HG02981 (cell line): Measurements from ENCODE around the gene RBCK1.

Experiments
- ATAC-seq: cut with Tn5 transposase; IDR thresholded peaks from one replicate; pipeline ENCODE4 v1.9.1; 2021; ENCODE audit warnings: mild to moderate bottlenecking, moderate library complexity; ENCODE audit not compliant: unreplicated experiment

RBCK1 gene

DNA sequence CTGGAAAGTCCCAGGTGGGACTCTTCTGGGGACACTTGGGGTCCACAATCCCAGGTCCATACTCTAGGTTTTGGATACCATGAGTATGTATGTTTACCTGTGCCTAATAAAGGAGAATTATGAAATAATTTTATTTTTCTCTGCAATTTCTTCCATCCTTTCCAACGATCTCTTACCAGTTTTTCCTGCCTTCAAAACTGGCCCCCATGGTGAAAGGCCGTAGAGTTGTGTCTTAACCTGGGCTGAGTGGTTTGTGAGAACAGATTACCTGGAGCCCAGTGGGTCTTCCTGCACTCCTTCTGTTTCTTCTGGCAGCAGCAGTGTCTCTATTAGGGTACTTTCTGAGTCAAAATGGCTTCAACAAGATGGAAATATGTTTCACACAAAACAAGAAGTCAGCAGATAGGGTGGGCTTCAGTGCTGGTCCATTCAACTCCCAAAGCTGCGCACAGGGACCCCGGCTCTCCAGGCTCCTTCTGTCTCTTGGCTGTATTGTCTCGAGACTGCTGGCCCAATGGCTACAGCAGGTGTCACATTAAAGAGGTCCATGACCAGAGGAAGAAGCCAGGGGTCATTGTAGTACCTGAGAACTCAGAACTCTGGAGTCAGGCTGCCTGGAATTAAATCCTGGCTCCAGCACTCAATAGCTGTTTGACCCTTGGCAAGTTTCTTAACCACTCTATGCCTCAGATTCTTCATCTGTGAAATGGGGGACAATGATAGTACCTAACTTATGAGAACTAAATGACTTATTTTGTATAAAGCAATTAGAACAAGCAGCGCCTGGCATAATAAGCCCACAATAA, 10.5 kb upstream of the RBCK1 start:
- no peak for ATAC-seq

DNA sequence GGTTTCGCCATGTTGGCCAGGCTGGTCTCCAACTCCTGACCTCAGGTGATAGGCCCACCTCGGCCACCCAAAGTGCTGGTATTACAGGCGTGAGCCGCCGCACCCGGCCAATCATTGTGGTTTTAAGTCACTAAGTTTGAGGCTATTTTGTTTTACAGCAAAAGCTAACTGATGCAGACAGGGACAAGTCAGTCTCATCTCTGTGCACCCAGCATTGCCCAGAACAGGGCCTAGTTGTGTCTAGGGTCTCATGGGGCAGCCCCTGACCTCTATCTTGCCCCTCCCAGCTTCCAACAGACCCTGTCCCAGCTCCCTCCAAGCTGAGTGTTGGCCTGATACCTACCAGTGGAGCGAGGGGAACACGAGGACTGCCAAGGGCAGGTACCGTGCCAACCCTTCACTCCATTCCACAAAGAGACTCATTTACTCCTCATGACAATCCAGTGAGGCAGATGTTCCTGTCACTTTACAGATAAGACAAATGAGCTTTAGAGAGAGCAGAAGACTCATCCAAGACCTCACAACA, 8.9 kb upstream of the RBCK1 start:
- ATAC-seq: no peak

DNA sequence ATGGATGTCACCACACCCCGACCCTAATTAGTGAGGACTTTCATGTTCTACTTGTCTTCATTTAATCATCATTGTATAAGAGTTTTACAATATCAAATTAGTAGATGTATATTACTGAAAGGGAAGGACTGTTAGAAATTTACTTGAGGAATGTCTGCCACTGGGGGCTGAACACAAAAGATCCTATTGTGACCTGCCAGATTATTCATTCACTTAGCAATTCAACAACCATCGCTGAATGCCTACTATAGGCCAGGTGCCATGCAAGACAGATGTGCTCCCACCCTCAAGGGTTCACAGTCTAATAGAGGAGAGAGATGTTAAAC, 8.0 kb upstream of the RBCK1 start:
- no peak for ATAC-seq

DNA sequence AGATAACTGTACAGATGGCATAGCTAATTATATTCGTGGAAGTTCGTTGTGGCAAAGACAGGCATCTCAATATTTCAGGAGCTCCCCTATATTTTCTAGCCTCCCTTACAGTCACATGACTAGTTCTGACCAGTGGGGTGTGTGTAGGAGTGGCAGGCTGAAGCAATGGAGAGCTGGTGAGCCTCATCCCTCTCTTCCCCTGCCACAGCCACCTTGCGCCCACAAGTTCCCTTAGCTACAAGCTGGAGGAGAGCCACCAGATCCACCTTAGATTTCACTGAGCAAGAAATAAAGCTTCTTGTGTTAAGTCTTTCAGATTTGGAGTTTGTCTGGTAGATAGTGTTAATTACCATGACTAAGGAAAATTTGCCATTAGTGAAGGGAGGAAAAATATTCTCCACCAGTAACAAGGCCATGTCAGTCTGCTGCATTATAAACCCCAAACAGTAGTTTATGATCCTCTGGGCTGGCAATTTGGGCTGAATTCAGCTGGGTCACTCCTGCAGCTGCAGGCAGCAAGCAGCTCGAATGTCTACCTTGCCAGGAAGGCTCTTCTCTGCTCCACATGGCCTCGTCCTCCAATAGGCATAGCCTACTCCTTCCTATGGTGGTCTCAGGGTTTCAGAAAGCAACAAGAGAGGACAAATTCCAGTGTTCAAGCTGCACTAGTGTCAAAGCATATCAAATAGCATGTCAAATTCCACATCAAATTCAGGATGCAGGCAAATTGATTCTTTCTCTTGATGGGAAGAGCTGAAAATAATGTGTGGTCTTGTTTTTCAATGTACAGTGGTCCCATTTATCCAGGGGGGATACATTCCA, 7.4 kb upstream of the RBCK1 start:
- ATAC-seq: no peak

DNA sequence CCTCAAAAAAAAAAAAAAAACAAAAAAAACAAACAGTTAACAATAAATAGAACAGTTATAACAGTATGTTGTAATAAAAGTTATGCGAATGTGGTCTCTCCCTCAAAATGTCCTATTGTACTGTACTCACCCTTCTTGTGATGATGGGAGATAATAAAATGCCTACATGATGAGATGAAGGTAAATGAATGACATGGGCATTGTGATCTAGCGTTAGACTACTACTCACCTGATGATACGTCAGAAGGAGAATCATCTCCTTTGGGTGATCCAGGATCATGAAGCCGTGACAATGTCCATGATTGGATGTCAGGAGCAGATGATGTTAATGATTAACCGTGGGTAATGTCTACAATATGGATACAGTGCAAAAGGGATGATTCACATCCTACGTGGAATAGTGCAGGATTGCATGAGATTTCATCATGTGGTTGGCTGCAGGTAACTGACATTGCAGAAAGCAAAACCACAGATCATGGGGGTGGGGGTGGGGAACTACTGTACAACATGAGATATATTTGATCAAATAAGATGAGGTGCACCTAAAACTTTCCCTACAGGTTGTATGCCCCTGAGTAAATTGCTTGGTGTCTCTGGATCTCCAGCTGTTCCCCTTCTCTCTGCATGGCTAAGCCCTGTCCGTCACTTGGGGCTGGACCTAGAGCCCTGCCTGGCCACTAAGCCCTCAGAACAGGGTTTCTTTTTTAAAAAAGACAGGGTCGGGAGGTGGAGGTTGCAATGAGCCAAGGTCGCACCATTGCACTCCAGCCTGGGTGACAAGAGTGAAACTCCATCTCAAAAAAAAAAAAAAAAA, 6.2 kb upstream of the RBCK1 start:
- ATAC-seq: no peak

DNA sequence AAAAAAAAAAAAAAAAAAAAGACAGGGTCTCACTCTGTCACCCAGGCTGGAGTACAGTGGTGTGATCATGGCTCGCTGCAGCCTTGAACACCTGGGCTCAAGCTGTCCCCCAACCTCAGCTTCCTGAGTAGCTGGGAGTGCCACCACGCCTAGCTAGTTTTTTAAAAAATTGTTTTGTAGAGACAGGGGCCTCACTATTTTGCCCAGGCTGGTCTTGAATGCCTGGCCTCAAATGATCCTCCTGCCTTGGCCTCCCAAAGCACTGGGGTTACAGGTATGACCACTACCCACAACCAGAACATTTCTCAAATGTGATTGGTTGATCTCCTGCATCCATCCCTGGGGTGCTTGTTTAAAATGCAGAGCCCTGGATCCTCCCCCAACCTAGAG, 5.6 kb upstream of the RBCK1 start:
- ATAC-seq: no peak

DNA sequence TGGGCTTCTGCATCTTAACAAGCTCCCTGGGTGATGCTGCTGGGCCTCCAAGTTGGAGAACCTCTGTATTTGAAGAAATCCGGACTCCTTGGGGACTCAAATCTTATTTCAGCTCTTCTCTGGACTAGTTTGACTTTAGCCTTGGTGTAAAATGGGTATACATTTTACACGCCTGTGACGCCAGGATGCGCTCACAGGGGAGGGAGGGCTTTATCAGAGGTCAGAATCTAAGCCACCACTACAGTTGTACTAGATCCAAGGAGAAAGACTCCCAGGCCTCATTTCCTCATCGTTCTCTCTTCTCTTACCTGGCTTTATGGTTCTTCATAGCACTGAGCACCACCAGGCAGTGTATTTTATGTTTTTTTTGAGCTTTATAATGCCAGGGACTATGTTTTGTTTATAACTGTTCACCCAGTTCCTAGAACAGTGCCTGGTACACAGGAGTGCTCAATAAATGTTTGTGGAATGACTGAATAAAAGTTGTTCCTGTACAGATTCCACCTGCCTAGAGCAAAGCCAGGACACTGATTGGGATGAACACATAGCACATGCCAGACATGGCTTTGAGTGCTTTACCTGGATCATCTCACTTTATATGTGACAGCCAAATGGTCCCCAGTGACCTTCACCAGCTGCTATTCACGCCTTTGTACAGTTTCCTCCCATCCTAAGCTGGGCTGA, 5.1 kb upstream of the RBCK1 start:
- no peak for ATAC-seq

DNA sequence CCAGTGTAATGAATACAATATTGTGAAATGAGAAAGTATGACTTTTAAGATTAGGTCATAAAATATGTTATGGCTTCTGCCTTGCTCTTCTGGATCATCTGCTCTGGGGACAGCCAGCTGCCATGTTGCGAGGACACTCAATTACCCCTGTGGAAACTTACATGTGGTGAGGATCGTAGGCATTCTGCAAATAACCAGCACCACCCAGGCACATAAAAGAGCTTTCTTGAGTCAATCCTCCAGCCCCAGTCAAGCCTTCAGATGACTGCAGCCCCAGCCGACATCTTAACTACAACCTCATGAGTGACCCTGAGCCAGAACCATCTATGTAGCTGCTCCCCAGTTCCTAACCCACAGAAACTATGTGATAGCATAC, 4.5 kb upstream of the RBCK1 start:
- ATAC-seq: no peak

DNA sequence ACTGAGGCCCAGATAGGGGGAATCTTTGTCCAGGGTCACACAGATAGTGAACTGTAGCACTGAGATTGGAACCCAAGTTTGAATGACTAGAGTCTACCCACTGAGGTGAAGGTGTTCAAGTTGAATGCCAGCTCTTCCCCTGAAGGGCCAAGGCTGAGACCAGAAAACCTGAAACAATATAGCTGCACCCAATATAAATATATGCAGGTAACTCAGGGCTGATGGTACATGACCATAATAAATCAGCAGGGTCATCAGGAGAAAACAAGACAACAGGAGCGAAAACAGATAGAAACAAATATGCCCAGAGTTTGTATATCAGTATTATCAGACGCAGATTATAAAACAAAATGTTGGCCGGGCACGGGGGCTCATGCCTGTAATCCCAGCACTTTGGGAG, 4.0 kb upstream of the RBCK1 start:
- ATAC-seq: no peak

DNA sequence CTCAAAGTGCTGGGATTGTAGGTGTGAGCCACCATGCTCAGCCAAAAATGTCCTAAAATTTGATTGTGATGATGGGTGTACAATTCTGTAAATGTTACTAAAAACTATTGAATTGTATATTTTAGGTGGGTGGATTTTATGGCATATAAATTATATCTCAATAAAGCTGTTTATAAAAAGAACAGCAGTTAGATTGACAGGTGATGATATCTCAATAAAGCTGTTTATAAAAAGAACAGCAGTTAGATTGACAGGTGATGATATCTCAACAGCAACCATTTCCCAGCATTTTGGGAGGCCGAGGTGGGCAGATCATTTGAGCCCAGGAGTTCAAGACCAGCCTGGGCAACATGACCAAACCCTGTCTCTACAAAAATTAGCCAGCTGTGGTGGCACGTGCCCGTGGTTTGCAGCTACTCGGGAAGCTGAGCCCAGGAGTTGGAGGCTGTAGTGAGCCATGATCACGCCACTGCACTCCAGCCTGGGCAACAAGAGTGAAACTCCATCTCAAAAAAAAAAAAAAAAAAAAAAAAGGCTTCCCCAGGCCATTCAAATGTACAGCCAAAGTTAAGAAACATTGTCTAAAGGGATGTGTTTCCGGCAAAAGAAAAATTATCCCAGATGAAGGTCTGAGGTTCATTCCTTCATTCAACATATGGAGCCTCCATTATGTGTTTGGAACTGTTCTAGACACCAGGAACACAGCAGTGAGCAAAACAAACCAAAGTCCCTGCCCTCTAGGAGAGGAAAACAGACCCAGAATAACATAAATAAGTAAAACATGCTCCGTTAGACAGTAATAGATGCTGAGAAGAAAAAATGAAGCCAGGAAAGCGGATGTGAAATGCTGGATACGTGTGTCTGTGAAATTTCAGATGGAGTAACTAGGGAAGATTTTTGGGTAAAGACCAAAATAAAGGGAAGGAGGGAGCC, 1.6 kb upstream of the RBCK1 start:
- no peak for ATAC-seq

DNA sequence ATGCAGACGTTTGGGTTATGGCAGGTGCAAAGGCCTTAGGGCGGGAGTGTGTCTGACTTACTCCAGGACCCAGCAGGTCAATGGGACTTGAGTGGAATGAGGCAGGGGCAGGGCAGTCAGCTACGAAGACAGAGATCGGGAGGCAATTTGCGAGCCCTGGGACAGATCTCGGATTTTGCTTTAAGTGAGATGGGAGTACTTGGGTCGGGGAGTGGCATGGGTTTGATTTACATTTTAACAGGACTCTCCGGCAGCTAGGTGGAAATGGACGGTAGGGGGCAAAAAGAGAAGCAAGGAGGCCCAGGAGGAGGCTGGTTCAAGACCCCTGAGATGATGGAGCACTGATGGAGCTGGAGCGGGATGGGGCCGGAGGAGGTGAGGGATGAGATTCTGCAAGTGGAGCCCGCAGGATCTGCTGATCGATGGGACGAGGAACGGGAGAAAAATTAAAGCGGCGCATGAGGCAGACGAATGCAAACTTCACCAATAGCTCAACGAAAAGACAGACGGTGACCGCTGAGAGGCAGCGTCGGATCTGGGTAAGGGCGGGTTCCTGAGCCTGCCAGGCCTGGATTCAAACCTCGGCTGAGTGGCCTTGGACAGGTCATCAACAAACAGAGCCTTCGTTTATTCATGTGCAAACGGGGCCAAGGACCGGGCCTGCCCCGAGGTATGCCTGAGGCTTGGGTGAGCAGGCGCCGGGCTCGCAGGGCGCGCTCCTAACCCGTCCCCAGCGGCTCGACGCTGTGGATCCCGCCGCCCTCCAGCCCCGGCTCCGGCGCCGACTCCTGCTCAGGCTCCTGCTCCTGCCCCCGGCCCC, 756 bp upstream of the RBCK1 start:
- ATAC-seq: peak; percentile 64

DNA sequence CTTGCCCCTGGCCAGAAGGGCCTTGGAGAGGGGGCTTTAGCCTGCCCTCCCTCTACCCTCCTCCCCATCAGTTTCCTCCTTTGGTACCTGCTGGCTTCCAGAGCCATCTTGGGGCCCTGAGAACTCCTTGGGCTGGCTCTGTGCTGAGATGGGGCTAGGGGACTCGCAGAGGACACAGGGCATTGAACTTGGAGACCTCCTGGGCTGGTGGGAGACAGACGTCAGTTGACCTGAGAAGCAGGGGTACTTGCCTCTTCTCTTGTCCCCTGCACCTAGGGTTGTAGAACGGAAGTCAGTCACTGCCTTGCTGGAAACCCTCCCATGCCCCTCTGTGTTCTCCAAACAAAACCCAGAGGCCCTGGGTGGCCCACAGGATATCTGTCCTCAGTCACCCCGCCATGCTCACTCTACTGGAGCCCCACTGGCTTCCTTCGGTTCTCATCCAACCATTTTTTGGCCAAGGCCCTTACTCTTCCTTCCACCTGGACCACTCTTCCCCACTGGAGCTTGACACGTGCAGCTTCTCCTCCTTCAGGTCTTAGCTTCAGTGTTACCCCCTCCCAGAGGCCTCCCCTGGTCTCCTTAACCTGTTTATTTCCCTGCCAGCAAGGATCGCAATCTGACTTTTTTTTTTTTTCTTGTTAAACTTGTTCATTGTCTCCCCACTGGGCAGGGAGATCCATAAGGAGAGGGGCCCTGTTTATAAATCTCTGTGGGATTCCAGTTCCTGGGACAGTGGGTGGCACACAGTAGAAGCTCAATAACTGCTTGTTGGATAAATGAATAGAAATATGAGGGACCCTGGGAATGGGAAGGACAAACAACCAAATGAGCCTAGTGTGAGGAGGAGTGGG, 971 bp downstream of the RBCK1 start:
- peak; percentile 3 for ATAC-seq

DNA sequence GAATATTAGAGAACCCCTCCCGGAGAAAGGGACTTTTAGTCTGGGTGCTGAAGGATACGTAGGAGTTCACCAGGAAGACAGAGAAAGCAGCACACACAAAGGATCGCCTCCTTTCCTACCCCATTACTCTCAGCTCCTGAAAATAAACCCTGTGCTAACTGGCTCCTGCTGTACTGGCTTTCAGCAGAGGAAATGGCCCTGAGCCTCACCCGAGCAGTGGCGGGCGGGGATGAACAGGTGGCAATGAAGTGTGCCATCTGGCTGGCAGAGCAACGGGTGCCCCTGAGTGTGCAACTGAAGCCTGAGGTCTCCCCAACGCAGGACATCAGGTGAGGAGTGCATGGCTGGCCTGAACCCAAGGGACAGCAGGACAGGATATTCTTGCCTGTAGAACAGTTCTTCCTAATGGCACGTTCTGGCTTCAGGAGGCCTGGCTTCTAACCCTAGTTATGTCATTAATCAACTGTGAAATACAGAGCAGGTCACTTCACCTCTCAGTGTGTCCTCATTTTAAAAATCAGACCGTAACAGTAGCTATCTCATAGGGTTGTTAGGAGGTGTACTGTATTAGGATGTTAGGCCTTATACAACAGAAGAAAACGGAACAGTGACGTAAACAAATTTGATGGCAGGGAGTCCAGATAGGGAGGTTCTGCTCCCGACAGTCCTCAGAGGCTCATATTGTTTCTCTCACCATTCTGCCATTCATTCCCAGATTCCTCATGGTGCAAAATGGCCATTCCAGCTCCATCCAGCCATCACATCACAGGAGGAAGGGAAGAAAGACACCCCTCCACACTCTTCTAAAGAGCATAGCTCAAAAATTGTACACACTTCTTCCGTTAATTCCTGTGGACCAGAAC, 1.8 kb downstream of the RBCK1 start:
- ATAC-seq: no peak

DNA sequence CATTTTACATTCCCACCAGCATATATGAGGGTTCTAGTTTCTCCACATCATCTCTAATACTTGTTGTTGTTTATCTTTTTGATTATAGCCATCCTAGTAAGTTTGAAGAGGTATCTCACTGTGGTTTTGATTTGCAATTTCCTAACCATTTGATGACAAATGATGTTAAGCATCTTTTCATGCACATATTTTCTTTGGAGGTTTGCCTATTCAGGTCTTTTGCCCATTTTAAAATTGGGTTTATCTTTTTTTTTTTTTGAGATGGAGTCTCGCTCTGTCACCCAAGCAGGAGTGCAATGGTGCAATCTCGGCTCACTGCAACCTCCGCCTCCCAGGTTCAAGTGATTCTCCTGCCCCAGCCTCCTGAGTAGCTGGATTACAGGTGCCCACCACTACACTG, 4.0 kb downstream of the RBCK1 start:
- no peak for ATAC-seq

DNA sequence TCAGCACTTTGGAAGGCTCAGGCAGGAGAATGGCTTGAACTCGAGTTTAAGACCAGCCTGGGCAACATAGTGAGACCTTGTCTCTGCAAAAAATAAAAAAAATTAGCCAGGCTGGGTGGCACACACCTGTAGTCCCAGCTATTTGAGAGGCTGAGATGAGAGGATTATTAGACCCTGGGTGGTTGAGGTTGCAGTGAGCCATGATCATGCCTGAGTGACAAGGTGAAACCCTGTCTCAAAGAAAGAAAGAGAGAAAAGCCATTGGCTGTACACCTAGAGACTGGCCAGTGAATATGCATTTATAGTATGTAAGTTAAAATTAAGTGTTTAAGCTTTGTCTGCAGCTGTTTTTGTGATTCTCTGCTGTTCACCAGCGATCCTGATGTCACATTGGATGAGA, 6.1 kb downstream of the RBCK1 start:
- no peak for ATAC-seq

DNA sequence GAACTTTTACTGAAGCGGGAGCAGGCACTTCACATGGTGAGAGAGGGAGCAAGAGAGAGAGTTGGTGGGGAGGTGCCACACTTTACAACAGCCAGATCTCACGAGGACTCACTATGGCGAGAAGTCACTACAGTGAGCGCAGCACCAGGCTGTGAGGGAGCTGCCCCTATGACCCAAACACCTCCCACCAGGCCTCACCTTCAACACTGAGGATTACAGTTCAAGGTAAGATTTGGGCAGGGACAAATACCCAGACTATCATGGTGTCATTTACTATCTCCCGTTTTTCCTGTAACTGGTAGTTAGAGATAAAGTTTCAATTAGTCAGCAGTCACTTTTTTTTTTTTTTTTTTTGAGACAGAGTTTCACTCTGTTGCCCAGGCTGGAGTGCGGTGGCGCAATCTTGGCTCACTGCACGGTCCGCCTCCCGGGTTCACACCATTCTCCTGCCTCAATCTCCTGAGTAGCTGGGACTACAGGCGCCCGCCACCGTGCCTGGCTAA, 7.8 kb downstream of the RBCK1 start:
- ATAC-seq: no peak
